Measurements from ENCODE around the gene IRAK2. TPM values are rescaled to one million over a fixed set of nuclear protein-coding genes. Genes with fewer than 3 reads are reported as not detected.
A peak's percentile ranks its signal among the peaks of the same experiment; 100 is the strongest.

The IRAK2 gene
- total and polyA plus RNA-seq, 5 donors from 2014 or later: 0.68 to 3.7 (median 2.9) TPM

DNA sequence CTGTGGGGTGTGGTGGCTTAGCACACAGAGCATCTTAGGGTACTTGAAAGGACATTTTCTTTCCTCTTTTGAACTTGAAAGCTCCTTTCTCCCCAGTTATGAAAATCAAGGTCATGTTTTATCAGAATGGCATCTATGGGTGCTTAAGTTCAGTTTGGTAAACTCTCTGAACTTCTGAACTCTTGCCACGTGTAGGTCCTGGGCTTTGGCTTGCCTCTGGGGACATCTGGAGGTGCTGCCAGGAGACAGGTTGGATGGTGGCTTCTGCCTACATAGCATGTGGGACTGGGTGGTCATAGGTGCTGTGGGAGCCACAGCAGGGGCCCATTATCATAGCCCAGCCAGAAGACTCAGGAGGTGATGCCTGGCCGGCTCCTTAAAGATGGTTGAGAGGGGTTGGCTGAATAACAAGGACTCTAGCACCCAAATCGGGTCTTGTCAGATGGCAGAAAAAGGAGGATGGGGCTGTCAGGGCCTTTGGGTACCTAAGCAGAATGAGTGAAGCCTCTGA, 112.5 kb downstream of the IRAK2 start:
- no peak for ATAC-seq (ENCODE audit: low read depth in 2 of 2)
- peaks cover 18% of the 10 kb centered on the region for H3K36me3 Mint-ChIP-seq
- peaks cover 16 to 48% (median 34%) of the 10 kb centered on the region in 4 donors for H3K4me1 Mint-ChIP-seq

DNA sequence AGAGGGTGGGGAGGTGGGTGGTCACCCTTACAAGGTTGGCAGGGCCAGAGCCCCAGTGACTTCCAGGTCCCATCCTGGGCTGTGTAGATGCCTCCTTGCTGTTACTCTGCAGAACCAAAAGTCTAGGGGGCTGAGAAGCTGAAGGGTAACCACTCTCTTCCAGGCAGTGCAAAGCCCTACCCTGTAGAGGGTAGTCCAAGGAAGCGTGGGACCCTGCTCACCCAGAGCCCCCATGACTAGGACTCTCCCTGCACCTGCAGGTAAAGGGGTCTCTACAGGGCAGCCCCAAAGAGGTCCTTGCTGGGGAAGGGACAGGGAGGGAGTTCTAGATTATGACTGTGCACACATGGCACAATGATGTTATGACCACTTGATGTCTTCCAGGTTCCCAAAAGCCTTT, 113.8 kb downstream of the IRAK2 start:
- no peaks in the 10 kb centered on the region for H3K9me3 ChIP-seq (ENCODE audit: control insufficient read depth in 2 of 2, low read length in 2 of 2)
- Mint-ChIP-seq H3K4me3 (no peak overlapping the region), H3K27me3 (no peaks in the 10 kb centered on the region), H3K4me1 (peaks cover 10 to 44% (median 32%) of the 10 kb centered on the region in 4 donors), H3K27ac (peak overlapping the region in 2 of 3 donors; percentile 38 to 71), H3K9me3 (no peaks in the 10 kb centered on the region), H3K36me3 (peaks cover 11% of the 10 kb centered on the region)
- ATAC-seq (ENCODE audit: low read depth in 2 of 2) (no peak), DNase-seq (no peak)
- peaks cover 70% of the 10 kb centered on the region for H3K36me3 ChIP-seq (ENCODE audit: control insufficient read depth, insufficient read depth, low read length)
- H3K27me3 ChIP-seq (ENCODE audit: control insufficient read depth, insufficient read depth, low read length): no peaks in the 10 kb centered on the region
- H3K4me3 ChIP-seq (ENCODE audit: low read depth, low read length): no peak overlapping the region
- peaks cover 12% of the 10 kb centered on the region for H3K4me1 ChIP-seq (ENCODE audit: control insufficient read depth, insufficient read depth, low read length, poor library complexity, severe bottlenecking)
- no peak overlapping the region for H3K27ac ChIP-seq (ENCODE audit: insufficient read depth, low read length, poor library complexity, severe bottlenecking)

More for the DNA sequence above, 112.5 kb downstream of the IRAK2 start:
- H3K36me3 ChIP-seq (ENCODE audit: control insufficient read depth, insufficient read depth, low read length): peaks cover 62% of the 10 kb centered on the region
- no peaks in the 10 kb centered on the region for H3K27me3 ChIP-seq (ENCODE audit: control insufficient read depth, insufficient read depth, low read length)
- H3K4me3 ChIP-seq (ENCODE audit: low read depth, low read length): no peak overlapping the region
- H3K27ac Mint-ChIP-seq: peak overlapping the region in 2 of 3 donors; percentile 56 to 66
- no peak for DNase-seq
- peaks cover 20% of the 10 kb centered on the region for H3K4me1 ChIP-seq (ENCODE audit: control insufficient read depth, insufficient read depth, low read length, poor library complexity, severe bottlenecking)
- H3K9me3 Mint-ChIP-seq: no peaks in the 10 kb centered on the region
- H3K9me3 ChIP-seq (ENCODE audit: control insufficient read depth in 2 of 2, low read length in 2 of 2): no peaks in the 10 kb centered on the region
- no peak overlapping the region for H3K27ac ChIP-seq (ENCODE audit: insufficient read depth, low read length, poor library complexity, severe bottlenecking)
- no peak overlapping the region for H3K4me3 Mint-ChIP-seq
- no peaks in the 10 kb centered on the region for H3K27me3 Mint-ChIP-seq

DNA sequence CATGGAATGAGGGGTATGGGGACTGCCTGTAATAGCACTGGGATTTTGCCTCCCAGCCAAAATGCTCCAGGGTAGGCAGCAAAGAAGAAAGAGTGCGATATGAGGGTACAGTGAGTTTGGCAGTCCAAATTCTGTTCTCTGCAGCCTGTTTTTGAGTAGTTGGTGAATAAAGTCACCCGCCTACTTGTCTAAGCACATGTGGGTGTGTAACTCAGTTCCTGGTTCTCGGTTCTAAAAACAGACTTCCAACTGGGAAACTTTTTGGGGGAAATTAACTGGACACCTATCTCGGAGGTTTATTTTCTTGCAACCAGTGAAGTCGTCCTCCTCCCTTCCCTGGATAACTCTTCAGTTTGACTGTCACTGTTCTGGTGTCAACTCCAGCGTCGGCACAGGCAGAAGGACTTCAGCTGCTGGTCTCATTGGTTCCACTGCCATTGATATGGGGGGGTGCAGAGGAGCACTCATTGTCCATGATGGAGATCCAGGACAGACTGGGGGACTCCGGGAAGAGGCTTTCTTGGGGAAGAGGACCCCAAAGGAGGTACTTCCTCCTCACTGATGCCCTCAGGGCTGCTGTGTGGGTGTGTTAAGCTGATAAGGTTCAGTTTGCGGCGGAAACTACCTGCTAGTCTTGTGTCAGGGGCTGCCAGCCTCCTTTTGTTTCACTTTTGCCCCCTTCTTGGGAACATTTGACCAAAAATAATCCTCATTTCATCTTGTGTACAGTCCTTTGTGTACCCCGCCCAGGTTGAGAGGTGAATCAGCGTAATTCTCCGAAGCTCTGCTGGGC, 114.9 kb downstream of the IRAK2 start:
- Mint-ChIP-seq H3K9me3 (no peaks in the 10 kb centered on the region), H3K27ac (peak overlapping the region in 1 of 3 donors; percentile 51), H3K4me1 (peaks cover 6 to 44% (median 31%) of the 10 kb centered on the region in 4 donors), H3K36me3 (peaks cover 9% of the 10 kb centered on the region), H3K27me3 (no peaks in the 10 kb centered on the region), H3K4me3 (no peak overlapping the region)
- ATAC-seq (ENCODE audit: low read depth in 2 of 2) (no peak), DNase-seq (no peak)
- peaks cover 12% of the 10 kb centered on the region for H3K4me1 ChIP-seq (ENCODE audit: control insufficient read depth, insufficient read depth, low read length, poor library complexity, severe bottlenecking)
- H3K36me3 ChIP-seq (ENCODE audit: control insufficient read depth, insufficient read depth, low read length): peaks cover 72% of the 10 kb centered on the region
- H3K4me3 ChIP-seq (ENCODE audit: low read depth, low read length): no peak overlapping the region
- H3K9me3 ChIP-seq (ENCODE audit: control insufficient read depth in 2 of 2, low read length in 2 of 2): no peaks in the 10 kb centered on the region
- no peak overlapping the region for H3K27ac ChIP-seq (ENCODE audit: insufficient read depth, low read length, poor library complexity, severe bottlenecking)
- no peaks in the 10 kb centered on the region for H3K27me3 ChIP-seq (ENCODE audit: control insufficient read depth, insufficient read depth, low read length)

DNA sequence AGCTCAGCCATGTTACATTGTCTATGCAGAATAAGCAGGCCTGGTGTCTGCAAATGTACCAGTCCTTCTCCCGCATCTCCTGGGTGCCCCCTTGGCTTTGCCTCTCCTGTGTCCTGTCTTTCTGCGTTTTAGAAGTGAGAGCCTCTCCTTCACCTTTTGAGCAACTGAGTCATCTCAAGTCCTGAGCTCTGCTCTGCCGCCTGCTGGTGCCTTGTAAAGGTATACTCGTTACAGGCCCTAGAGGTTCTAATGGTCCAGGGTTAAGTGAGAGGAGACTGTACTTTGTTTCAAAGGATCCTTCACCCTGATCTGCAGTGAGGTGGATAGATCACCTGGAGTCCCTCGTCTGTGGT, 115.4 kb downstream of the IRAK2 start:
- DNase-seq: peak in 1 of 3 donors; percentile 18
- Mint-ChIP-seq H3K36me3 (peaks cover 9% of the 10 kb centered on the region), H3K4me3 (no peak overlapping the region), H3K27ac (peak overlapping the region in 1 of 3 donors; percentile 51), H3K9me3 (no peaks in the 10 kb centered on the region), H3K27me3 (no peaks in the 10 kb centered on the region), H3K4me1 (peaks cover 5 to 48% (median 30%) of the 10 kb centered on the region in 4 donors)
- H3K27me3 ChIP-seq (ENCODE audit: control insufficient read depth, insufficient read depth, low read length): no peaks in the 10 kb centered on the region
- peaks cover 17% of the 10 kb centered on the region for H3K4me1 ChIP-seq (ENCODE audit: control insufficient read depth, insufficient read depth, low read length, poor library complexity, severe bottlenecking)
- no peak overlapping the region for H3K27ac ChIP-seq (ENCODE audit: insufficient read depth, low read length, poor library complexity, severe bottlenecking)
- no peaks in the 10 kb centered on the region for H3K9me3 ChIP-seq (ENCODE audit: control insufficient read depth in 2 of 2, low read length in 2 of 2)
- peaks cover 71% of the 10 kb centered on the region for H3K36me3 ChIP-seq (ENCODE audit: control insufficient read depth, insufficient read depth, low read length)
- no peak overlapping the region for H3K4me3 ChIP-seq (ENCODE audit: low read depth, low read length)
- ATAC-seq (ENCODE audit: low read depth in 2 of 2): no peak

DNA sequence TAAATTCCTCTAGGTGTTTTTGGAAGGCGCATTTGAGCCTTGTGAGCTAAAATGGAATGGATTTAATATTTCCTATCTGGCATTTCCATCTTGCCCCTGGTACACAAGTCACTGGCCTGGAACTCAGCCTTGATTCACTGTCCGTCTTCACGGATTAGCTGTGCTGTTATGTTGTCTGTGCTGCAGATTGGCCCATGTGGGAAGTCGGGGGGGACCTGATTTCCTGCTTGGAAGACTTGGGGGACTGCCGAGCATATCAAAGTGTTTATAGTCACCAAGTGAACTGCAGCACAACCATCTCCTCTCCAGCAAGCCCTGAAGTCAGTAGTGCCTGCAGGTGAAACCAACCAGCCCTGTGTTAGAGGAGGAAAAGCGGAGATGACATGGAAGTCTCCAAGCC, 115.9 kb downstream of the IRAK2 start:
- H3K4me3 ChIP-seq (ENCODE audit: low read depth, low read length): no peak overlapping the region
- H3K4me3 Mint-ChIP-seq: no peak overlapping the region
- H3K4me1 ChIP-seq (ENCODE audit: control insufficient read depth, insufficient read depth, low read length, poor library complexity, severe bottlenecking): peaks cover 18% of the 10 kb centered on the region
- H3K36me3 ChIP-seq (ENCODE audit: control insufficient read depth, insufficient read depth, low read length): peaks cover 67% of the 10 kb centered on the region
- peaks cover 5 to 47% (median 30%) of the 10 kb centered on the region in 4 donors for H3K4me1 Mint-ChIP-seq
- no peaks in the 10 kb centered on the region for H3K9me3 ChIP-seq (ENCODE audit: control insufficient read depth in 2 of 2, low read length in 2 of 2)
- no peak overlapping the region for H3K27ac ChIP-seq (ENCODE audit: insufficient read depth, low read length, poor library complexity, severe bottlenecking)
- H3K27ac Mint-ChIP-seq: no peak overlapping the region
- DNase-seq (no peak), ATAC-seq (ENCODE audit: low read depth in 2 of 2) (no peak)
- no peaks in the 10 kb centered on the region for H3K27me3 ChIP-seq (ENCODE audit: control insufficient read depth, insufficient read depth, low read length)
- no peaks in the 10 kb centered on the region for H3K27me3 Mint-ChIP-seq
- H3K36me3 Mint-ChIP-seq: peaks cover 9% of the 10 kb centered on the region
- no peaks in the 10 kb centered on the region for H3K9me3 Mint-ChIP-seq

DNA sequence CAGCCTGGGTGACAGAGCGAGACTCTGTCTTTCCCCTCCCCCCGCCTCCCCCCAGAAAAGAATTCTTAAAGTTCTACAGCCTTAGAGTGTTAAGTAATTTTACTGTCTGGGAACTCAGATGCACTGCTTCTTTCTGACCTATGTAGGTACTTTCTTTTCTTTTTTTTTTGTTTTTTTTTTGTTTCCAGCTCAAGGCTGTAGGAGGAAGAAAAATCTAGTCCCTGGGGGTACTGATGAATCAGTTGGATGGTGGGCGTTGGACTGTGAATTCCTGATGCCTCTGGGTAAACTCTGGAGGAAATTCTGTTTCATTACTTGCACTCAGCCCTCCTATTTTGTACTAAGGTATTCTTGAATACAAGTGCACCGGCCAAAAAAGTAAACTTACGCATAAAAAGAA, 117.2 kb downstream of the IRAK2 start:
- Mint-ChIP-seq H3K27me3 (no peaks in the 10 kb centered on the region), H3K4me3 (no peak overlapping the region), H3K27ac (peak overlapping the region in 1 of 3 donors; percentile 48), H3K36me3 (peaks cover 5% of the 10 kb centered on the region), H3K4me1 (peaks cover 9 to 44% (median 30%) of the 10 kb centered on the region in 4 donors), H3K9me3 (no peaks in the 10 kb centered on the region)
- Histone ChIP-seq H3K27me3 (ENCODE audit: control insufficient read depth, insufficient read depth, low read length) (no peaks in the 10 kb centered on the region), H3K4me3 (ENCODE audit: low read depth, low read length) (no peak overlapping the region), H3K27ac (ENCODE audit: insufficient read depth, low read length, poor library complexity, severe bottlenecking) (no peak overlapping the region), H3K36me3 (ENCODE audit: control insufficient read depth, insufficient read depth, low read length) (peaks cover 58% of the 10 kb centered on the region), H3K9me3 (ENCODE audit: control insufficient read depth in 2 of 2, low read length in 2 of 2) (no peaks in the 10 kb centered on the region), H3K4me1 (ENCODE audit: control insufficient read depth, insufficient read depth, low read length, poor library complexity, severe bottlenecking) (peaks cover 18% of the 10 kb centered on the region)
- ATAC-seq (ENCODE audit: low read depth in 2 of 2): no peak
- DNase-seq: no peak

DNA sequence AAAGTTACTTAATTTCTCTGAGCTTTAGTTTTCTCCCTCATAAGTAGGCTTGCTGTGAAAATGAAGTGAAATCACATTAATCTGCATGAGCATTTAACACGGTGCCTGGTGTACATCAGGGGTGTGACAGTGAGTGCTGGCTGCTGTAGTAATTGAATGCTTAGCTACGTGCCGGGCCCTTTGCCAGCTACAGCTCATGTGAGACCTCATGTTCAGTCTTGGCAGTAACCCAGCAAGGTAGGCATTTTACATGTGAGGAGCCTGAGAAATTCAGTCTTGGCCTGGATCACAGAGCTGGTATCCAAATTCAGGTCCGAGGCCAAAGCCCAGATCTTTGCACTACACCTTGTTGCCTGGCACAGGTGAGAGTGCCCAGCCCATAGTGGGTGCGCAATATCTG, 118.9 kb downstream of the IRAK2 start:
- Mint-ChIP-seq H3K4me1 (peaks cover 12 to 40% (median 23%) of the 10 kb centered on the region in 4 donors), H3K27me3 (no peaks in the 10 kb centered on the region), H3K9me3 (no peaks in the 10 kb centered on the region), H3K36me3 (peaks cover 5% of the 10 kb centered on the region), H3K27ac (peak overlapping the region in 2 of 3 donors; percentile 85 to 91), H3K4me3 (no peak overlapping the region)
- no peak overlapping the region for H3K27ac ChIP-seq (ENCODE audit: insufficient read depth, low read length, poor library complexity, severe bottlenecking)
- ATAC-seq (ENCODE audit: low read depth in 2 of 2): no peak
- peaks cover 18% of the 10 kb centered on the region for H3K4me1 ChIP-seq (ENCODE audit: control insufficient read depth, insufficient read depth, low read length, poor library complexity, severe bottlenecking)
- peaks cover 54% of the 10 kb centered on the region for H3K36me3 ChIP-seq (ENCODE audit: control insufficient read depth, insufficient read depth, low read length)
- no peaks in the 10 kb centered on the region for H3K9me3 ChIP-seq (ENCODE audit: control insufficient read depth in 2 of 2, low read length in 2 of 2)
- no peak overlapping the region for H3K4me3 ChIP-seq (ENCODE audit: low read depth, low read length)
- DNase-seq: no peak
- H3K27me3 ChIP-seq (ENCODE audit: control insufficient read depth, insufficient read depth, low read length): no peaks in the 10 kb centered on the region

Measured in CD4-positive, CD25-positive, alpha-beta regulatory T cell (primary cell).